GM12878 (cell line): ENCODE results near the gene SP1. TPM values are rescaled to one million over a fixed set of nuclear protein-coding genes. Genes with fewer than 3 reads are reported as not detected.

Source experiments
- ATAC-seq: fragments of 200-7000 bp; cut with Tn5 transposase; 3 replicates; pipeline ENCODE4 v1.9.1; 2020; ENCODE audit warnings: mild to moderate bottlenecking, moderate library complexity
- BruUV-seq: library from RNA; stranded (reverse); fragments of 400-500 nt; replicated peaks from 2 replicates; lab custom pipeline; 2021; lab: Mats Ljungman, UMichigan
- CTCF ChIA-PET: fragments of 300-600 bp; sonication (Branson Sonifier 250); formaldehyde crosslinking; extraction: SDS; loops from one replicate; lab custom pipeline; 2021; ENCODE audit warnings: inconsistent platforms; lab: Yijun Ruan, JAX
- POLR2A ChIA-PET: fragments of 350-600 bp; formaldehyde crosslinking; extraction: SDS; loops from one replicate; lab custom pipeline; 2021; ENCODE audit warnings: inconsistent platforms; lab: Charles Lee
- RAD21 ChIA-PET: fragments of 300-600 bp; sonication (Branson Sonifier 250); formaldehyde crosslinking; loops from one replicate; lab custom pipeline; 2023; ENCODE audit warnings: antibody characterized with exemption; ENCODE audit not compliant: unreplicated experiment; lab: Charles Lee
- SMC1A ChIA-PET: fragments of 300-600 bp; sonication (Branson Sonifier 250); formaldehyde crosslinking; loops from one replicate; lab custom pipeline; 2023; ENCODE audit not compliant: unreplicated experiment, uncharacterized antibody; lab: Charles Lee
- DNase-seq: peaks from one replicate; pipeline ENCODE4 v3.0.0-alpha.2; 2011; ENCODE audit warnings: low read depth, low spot score
- FAIRE-seq: peaks from 3 replicates; lab custom pipeline; 2011; peaks lifted over from hg19 to GRCh38; lab: Jason Lieb, UNC
- H2AFZ ChIP-seq: 2 replicates; pipeline ENCODE4 v1.6.0; 2011; ENCODE audit warnings: low read depth, low read length, control low read depth; ENCODE audit not compliant: control insufficient read depth
- H3K27ac ChIP-seq: 2 replicates; pipeline ENCODE4 v1.5.1; 2011; ENCODE audit warnings: control low read depth; ENCODE audit not compliant: control insufficient read depth, insufficient read depth
- H3K27me3 ChIP-seq, 2 experiments: replicated peaks in 1 of 2; 2 replicates each; pipeline versions ENCODE4 v1.6.0 to v1.6.1; 2011; ENCODE audit warnings: low read length in 1 of 2; ENCODE audit not compliant: control insufficient read depth in 2 of 2, insufficient read depth in 2 of 2
- H3K36me3 ChIP-seq, 2 experiments: 2 replicates each; pipeline ENCODE4 v1.5.1; 2011; ENCODE audit warnings: low read length in 1 of 2; ENCODE audit not compliant: control insufficient read depth in 2 of 2, insufficient read depth in 2 of 2
- H3K4me1 ChIP-seq: 2 replicates; pipeline ENCODE4 v1.6.1; 2011; ENCODE audit warnings: mild to moderate bottlenecking, low read length, moderate library complexity, mixed read lengths; ENCODE audit not compliant: control insufficient read depth, insufficient read depth
- H3K4me2 ChIP-seq: 2 replicates; pipeline ENCODE4 v1.6.0; 2011; ENCODE audit warnings: control low read depth; ENCODE audit not compliant: control insufficient read depth, insufficient read depth
- H3K4me3 ChIP-seq: fragments of 200-600 bp; sonication (generic); 2 replicates; pipeline ENCODE4 v1.5.1; 2016
- H3K79me2 ChIP-seq: 2 replicates; pipeline ENCODE4 v1.6.0; 2011; ENCODE audit warnings: low read length; ENCODE audit not compliant: control insufficient read depth, insufficient read depth
- H3K9ac ChIP-seq: 2 replicates; pipeline ENCODE4 v1.8.0; 2011; ENCODE audit warnings: low read length, control low read depth, mixed read lengths; ENCODE audit not compliant: control insufficient read depth, insufficient read depth
- H3K9me3 ChIP-seq: replicated peaks from 3 replicates; pipeline ENCODE4 v1.5.1; 2011; ENCODE audit warnings: mild to moderate bottlenecking, low read length; ENCODE audit not compliant: control insufficient read depth, insufficient read depth
- H4K20me1 ChIP-seq: 2 replicates; pipeline ENCODE4 v1.6.0; 2011; ENCODE audit not compliant: control insufficient read depth, insufficient read depth
- ASH2L ChIP-seq: fragments of 300-600, 200-600 bp; sonication (generic); IDR thresholded peaks from 2 replicates; pipeline ENCODE4 v1.6.1; 2017; ENCODE audit warnings: low read depth, mild to moderate bottlenecking, borderline replicate concordance
- E2F4 ChIP-seq: IDR thresholded peaks from 2 replicates; pipeline ENCODE4 v1.6.1; 2012; ENCODE audit warnings: low read depth, low read length, improper control_type of control experiment
- EED ChIP-seq: sonication (generic); IDR thresholded peaks from 2 replicates; pipeline ENCODE4 v1.6.1; 2016; ENCODE audit warnings: antibody characterized with exemption, low read depth
- GATAD2B ChIP-seq: fragments of 450-650 bp; conservative IDR thresholded peaks from 2 replicates; pipeline ENCODE4 v1.6.1; 2017; ENCODE audit warnings: low read depth, mild to moderate bottlenecking, moderate library complexity
- KAT2A ChIP-seq: conservative IDR thresholded peaks from 2 replicates; pipeline ENCODE4 v1.6.1; 2011; ENCODE audit warnings: low read depth, low read length; ENCODE audit not compliant: control insufficient read depth
- RAD51 ChIP-seq: fragments of 450-650 bp; IDR thresholded peaks from 2 replicates; pipeline ENCODE4 v1.6.1; 2016; ENCODE audit warnings: moderate library complexity, mild to moderate bottlenecking, inconsistent platforms
- SKIL ChIP-seq: fragments of 450-650 bp; IDR thresholded peaks from 2 replicates; pipeline ENCODE4 v1.6.1; 2017; ENCODE audit warnings: mild to moderate bottlenecking, low read depth, inconsistent platforms; ENCODE audit not compliant: poor library complexity, severe bottlenecking
- SPI1 ChIP-seq: IDR thresholded peaks from 2 replicates; pipeline ENCODE4 v1.6.1; 2011; ENCODE audit warnings: low read depth, mild to moderate bottlenecking, low read length, moderate library complexity, borderline replicate concordance; ENCODE audit not compliant: insufficient read depth
- ZBED1 ChIP-seq: IDR thresholded peaks from 2 replicates; pipeline ENCODE4 v1.6.1; 2016; ENCODE audit warnings: borderline replicate concordance
- WGBS: methylation state at CpG from one replicate; pipeline ENCODE4 v1.1.6; 2016; ENCODE audit warnings: low lambda C conversion rate; ENCODE audit not compliant: insufficient replicate concordance, insufficient coverage; ENCODE audit errors: missing lambda C conversion rate; 5-methylcytosine and 5-hydroxymethylcytosine counted together
- in situ Hi-C: fragments of 300-500 bp; cut with MboI; formaldehyde crosslinking; loops from 9 replicates; pipeline ENCODE4 v1.14.3; 2018; ENCODE audit warnings: mixed read lengths
- intact Hi-C: fragments of 100-400 bp; cut with micrococcal nuclease; formaldehyde crosslinking; loops from one replicate; pipeline ENCODE4 v1.14.2; 2022; ENCODE audit not compliant: unreplicated experiment
- polyA plus RNA-seq, 11 experiments: library from polyadenylated mRNA; depleted of rRNA in 4 of 11; unstranded in 6 of 11; stranded (reverse) in 5 of 11; fragments of >200 nt; fragmentation: Nextera tagmentation in 4 of 11; fragmentation: Illumina TruSeq in 1 of 11; extraction: Ambion mirVana in 4 of 11; extraction: Trizol in 1 of 11; gene quantifications; 1 replicate in 1 of 11; 2 replicates in 10 of 11; pipeline versions ENCODE4 v1.2.1 to v1.2.3, GENCODE V29; 2011 to 2016; ENCODE audit warnings: inconsistent platforms in 2 of 11, missing spikeins in 2 of 11, low read depth in 1 of 11
- total RNA-seq, 4 experiments: library from RNA; depleted of rRNA in 3 of 4; stranded (reverse); fragments of >200 nt in 3 of 4; fragmentation: Illumina TruSeq in 1 of 4; extraction: Trizol in 1 of 4; gene quantifications; 2 replicates each; pipeline versions ENCODE4 v1.2.1 to v1.2.3, GENCODE V29; 2013 to 2021
- TF ChIP-seq, protein P1 (sequence below): IDR thresholded peaks from 2 replicates; pipeline ENCODE4 v1.6.1; 2011; ENCODE audit warnings: borderline replicate concordance, low read depth, mild to moderate bottlenecking, moderate library complexity, mixed read lengths, low read length; ENCODE audit not compliant: insufficient read depth; ENCODE audit errors: extremely low read length
- TF ChIP-seq, protein P2 (sequence below): IDR thresholded peaks from 2 replicates; pipeline ENCODE4 v1.6.1; 2012; ENCODE audit warnings: low read depth, low read length, improper control_type of control experiment
- TF ChIP-seq, protein P3 (sequence below): IDR thresholded peaks from 2 replicates; pipeline ENCODE4 v1.6.1; 2012; ENCODE audit warnings: mild to moderate bottlenecking, low read depth, low read length
- TF ChIP-seq, protein P4 (sequence below): IDR thresholded peaks from 2 replicates; pipeline ENCODE4 v1.6.1; 2011; ENCODE audit warnings: borderline replicate concordance, low read depth, mild to moderate bottlenecking, moderate library complexity, low read length; ENCODE audit not compliant: insufficient read depth, poor library complexity, severe bottlenecking

The SP1 gene
- total and polyA plus RNA-seq, 10 of the 15 experiments (the other 5 are each of a cell fraction or from before 2014, with no cell fraction given), result 3.3 to 52.0 (median 25.2) TPM

GRCh38 chr12:53336181-53336681 lies 43.7 kb upstream of the SP1 start, which contains the start of gene SP7:
Gene SP7 (minus strand): TSS chr12:53336354. CDS start chr12:53335646, 708 bp downstream.
- peak; percentile 71 for ATAC-seq
- TF ChIP-seq EED, result no peak
- TF ChIP-seq RAD51, result no peak
- TF ChIP-seq SKIL, result no peak
- TF ChIP-seq KAT2A, result no peak
- TF ChIP-seq E2F4, result no peak
- TF ChIP-seq SPI1, result no peak
- TF ChIP-seq, protein P1, sequence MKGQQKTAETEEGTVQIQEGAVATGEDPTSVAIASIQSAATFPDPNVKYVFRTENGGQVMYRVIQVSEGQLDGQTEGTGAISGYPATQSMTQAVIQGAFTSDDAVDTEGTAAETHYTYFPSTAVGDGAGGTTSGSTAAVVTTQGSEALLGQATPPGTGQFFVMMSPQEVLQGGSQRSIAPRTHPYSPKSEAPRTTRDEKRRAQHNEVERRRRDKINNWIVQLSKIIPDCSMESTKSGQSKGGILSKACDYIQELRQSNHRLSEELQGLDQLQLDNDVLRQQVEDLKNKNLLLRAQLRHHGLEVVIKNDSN, result no peak
- TF ChIP-seq ZBED1, result no peak
- no peak for TF ChIP-seq ASH2L
- TF ChIP-seq, protein P2, sequence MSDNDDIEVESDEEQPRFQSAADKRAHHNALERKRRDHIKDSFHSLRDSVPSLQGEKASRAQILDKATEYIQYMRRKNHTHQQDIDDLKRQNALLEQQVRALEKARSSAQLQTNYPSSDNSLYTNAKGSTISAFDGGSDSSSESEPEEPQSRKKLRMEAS, result no peak
- no peak for TF ChIP-seq GATAD2B
- TF ChIP-seq, protein P3, sequence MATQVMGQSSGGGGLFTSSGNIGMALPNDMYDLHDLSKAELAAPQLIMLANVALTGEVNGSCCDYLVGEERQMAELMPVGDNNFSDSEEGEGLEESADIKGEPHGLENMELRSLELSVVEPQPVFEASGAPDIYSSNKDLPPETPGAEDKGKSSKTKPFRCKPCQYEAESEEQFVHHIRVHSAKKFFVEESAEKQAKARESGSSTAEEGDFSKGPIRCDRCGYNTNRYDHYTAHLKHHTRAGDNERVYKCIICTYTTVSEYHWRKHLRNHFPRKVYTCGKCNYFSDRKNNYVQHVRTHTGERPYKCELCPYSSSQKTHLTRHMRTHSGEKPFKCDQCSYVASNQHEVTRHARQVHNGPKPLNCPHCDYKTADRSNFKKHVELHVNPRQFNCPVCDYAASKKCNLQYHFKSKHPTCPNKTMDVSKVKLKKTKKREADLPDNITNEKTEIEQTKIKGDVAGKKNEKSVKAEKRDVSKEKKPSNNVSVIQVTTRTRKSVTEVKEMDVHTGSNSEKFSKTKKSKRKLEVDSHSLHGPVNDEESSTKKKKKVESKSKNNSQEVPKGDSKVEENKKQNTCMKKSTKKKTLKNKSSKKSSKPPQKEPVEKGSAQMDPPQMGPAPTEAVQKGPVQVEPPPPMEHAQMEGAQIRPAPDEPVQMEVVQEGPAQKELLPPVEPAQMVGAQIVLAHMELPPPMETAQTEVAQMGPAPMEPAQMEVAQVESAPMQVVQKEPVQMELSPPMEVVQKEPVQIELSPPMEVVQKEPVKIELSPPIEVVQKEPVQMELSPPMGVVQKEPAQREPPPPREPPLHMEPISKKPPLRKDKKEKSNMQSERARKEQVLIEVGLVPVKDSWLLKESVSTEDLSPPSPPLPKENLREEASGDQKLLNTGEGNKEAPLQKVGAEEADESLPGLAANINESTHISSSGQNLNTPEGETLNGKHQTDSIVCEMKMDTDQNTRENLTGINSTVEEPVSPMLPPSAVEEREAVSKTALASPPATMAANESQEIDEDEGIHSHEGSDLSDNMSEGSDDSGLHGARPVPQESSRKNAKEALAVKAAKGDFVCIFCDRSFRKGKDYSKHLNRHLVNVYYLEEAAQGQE, result no peak
- TF ChIP-seq, protein P4, sequence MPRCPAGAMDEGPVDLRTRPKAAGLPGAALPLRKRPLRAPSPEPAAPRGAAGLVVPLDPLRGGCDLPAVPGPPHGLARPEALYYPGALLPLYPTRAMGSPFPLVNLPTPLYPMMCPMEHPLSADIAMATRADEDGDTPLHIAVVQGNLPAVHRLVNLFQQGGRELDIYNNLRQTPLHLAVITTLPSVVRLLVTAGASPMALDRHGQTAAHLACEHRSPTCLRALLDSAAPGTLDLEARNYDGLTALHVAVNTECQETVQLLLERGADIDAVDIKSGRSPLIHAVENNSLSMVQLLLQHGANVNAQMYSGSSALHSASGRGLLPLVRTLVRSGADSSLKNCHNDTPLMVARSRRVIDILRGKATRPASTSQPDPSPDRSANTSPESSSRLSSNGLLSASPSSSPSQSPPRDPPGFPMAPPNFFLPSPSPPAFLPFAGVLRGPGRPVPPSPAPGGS, result no peak

More at GRCh38 chr12:53336181-53336681, 43.7 kb upstream of the SP1 start, which contains the start of gene SP7:
- no TSS peak for BruUV-seq
- H2AFZ ChIP-seq, result no peak within 1 kb of the TSS
- FAIRE-seq (no peak), DNase-seq (no peak)
- H3K79me2 ChIP-seq, result no peaks in the 10 kb centered on the region
- no peak within 1 kb of the TSS for H3K4me3 ChIP-seq
- ChIA-PET SMC1A (interaction anchor here (1.1 kb wide), 1 partner anchor 12 kb away, joined by 4 read pairs; no protein-coding TSS in a partner anchor), POLR2A (interaction anchor here (0.5 kb wide), 1 partner anchor 185 kb away, joined by 5 read pairs; no protein-coding TSS in a partner anchor), CTCF (interaction anchor here (2.0 to 4.9 kb wide), 3 partner anchors 9 to 172 kb away, joined by 6 to 30 read pairs (median 22); partner anchors contain the start of gene AAAS), RAD21 (interaction anchor here (1.9 kb wide), 1 partner anchor 9 kb away, joined by 9 read pairs; no protein-coding TSS in a partner anchor)
- no peak within 1 kb of the TSS for H3K4me2 ChIP-seq
- no peak within 1 kb of the TSS for H3K9ac ChIP-seq
- no peaks in the 10 kb centered on the region for H3K36me3 ChIP-seq
- WGBS, result 29% methylated on average over 14 of the region's 15 CpGs
- intact Hi-C loops (no loop called here), in situ Hi-C loops (no loop called here)
- peaks cover 2 to 10% of the 10 kb centered on the region in 2 experiments; a peak in 3 of 4 replicates for H3K27me3 ChIP-seq
- H3K27ac ChIP-seq, result no peak within 1 kb of the TSS
- H3K9me3 ChIP-seq, result no peaks in the 10 kb centered on the region
- no peaks in the 10 kb centered on the region for H4K20me1 ChIP-seq
- peaks cover 5% of the 10 kb centered on the region; the same call in 1 of the 2 replicates for H3K4me1 ChIP-seq
